Measurements from ENCODE around the gene NDUFA9.

GRCh38 chr12:4628406-4628805 lies 20.5 kb upstream of the NDUFA9 start:
- TF ChIP-seq CTCF (IDR thresholded peaks at IDR 0.05) (no peak), POLR2AphosphoS5 (IDR thresholded peaks at IDR 0.05) (no peak), POLR2A (IDR thresholded peaks at IDR 0.05) (no peak), EP300 (IDR thresholded peaks at IDR 0.05) (no peak)

Data from suprapubic skin (tissue), 4 donors.